Astrocyte (in vitro differentiated cells and primary cell): ENCODE measurements around the gene FOXL1. TPM values are rescaled to one million over a fixed set of nuclear protein-coding genes. Genes with fewer than 3 reads are reported as not detected.

ENCODE experiments used
- DNase-seq: peaks from one replicate; pipeline ENCODE4 v3.0.0-alpha.2; 2010; ENCODE audit warnings: low read depth
- FAIRE-seq: peaks from 2 replicates; lab custom pipeline; 2011; peaks lifted over from hg19 to GRCh38; lab: Jason Lieb, UNC
- H2AFZ ChIP-seq: 2 replicates; pipeline ENCODE4 v1.6.0; 2012; ENCODE audit warnings: low read depth, low read length, inconsistent platforms
- H3K27ac ChIP-seq: 2 replicates; pipeline ENCODE4 v1.5.1; 2011; ENCODE audit warnings: low read depth, low read length, inconsistent platforms
- H3K27me3 ChIP-seq: 2 replicates; pipeline ENCODE4 v1.6.0; 2011; ENCODE audit warnings: low read length, inconsistent platforms; ENCODE audit not compliant: insufficient read depth
- H3K36me3 ChIP-seq: 2 replicates; pipeline ENCODE4 v1.5.1; 2011; ENCODE audit warnings: low read length, inconsistent platforms; ENCODE audit not compliant: insufficient read depth
- H3K4me1 ChIP-seq: 2 replicates; pipeline ENCODE4 v1.5.1; 2011; ENCODE audit warnings: low read length, inconsistent platforms; ENCODE audit not compliant: insufficient read depth
- H3K4me2 ChIP-seq: 2 replicates; pipeline ENCODE4 v1.6.0; 2012; ENCODE audit warnings: low read length, inconsistent platforms
- H3K4me3 ChIP-seq: 2 replicates; pipeline ENCODE4 v1.5.1; 2011; ENCODE audit warnings: low read depth, mild to moderate bottlenecking, low read length, inconsistent platforms; ENCODE audit not compliant: insufficient read depth
- H3K79me2 ChIP-seq: 2 replicates; pipeline ENCODE4 v1.6.0; 2012; ENCODE audit warnings: mild to moderate bottlenecking, low read length, inconsistent platforms; ENCODE audit not compliant: insufficient read depth
- H3K9ac ChIP-seq: 2 replicates; pipeline ENCODE4 v1.6.0; 2012; ENCODE audit warnings: mild to moderate bottlenecking, low read length, inconsistent platforms
- H3K9me3 ChIP-seq: 2 replicates; pipeline ENCODE4 v1.5.1; 2012; ENCODE audit warnings: low read depth, mild to moderate bottlenecking, low read length, inconsistent platforms; ENCODE audit not compliant: insufficient read depth
- H4K20me1 ChIP-seq: 2 replicates; pipeline ENCODE4 v1.6.0; 2012; ENCODE audit warnings: low read length, inconsistent platforms; ENCODE audit not compliant: insufficient read depth
- H3K27ac Mint-ChIP-seq: one replicate; pipeline ENCODE4 v1.8.0; 2021; ENCODE audit warnings: mild to moderate bottlenecking, mixed read lengths; ENCODE audit not compliant: unreplicated experiment
- H3K27me3 Mint-ChIP-seq: one replicate; pipeline ENCODE4 v1.8.0; 2021; ENCODE audit warnings: low read depth, mixed read lengths; ENCODE audit not compliant: unreplicated experiment
- H3K36me3 Mint-ChIP-seq: one replicate; pipeline ENCODE4 v1.8.0; 2021; ENCODE audit warnings: low read depth, mixed read lengths; ENCODE audit not compliant: unreplicated experiment
- H3K4me1 Mint-ChIP-seq: one replicate; pipeline ENCODE4 v1.8.0; 2021; ENCODE audit warnings: low read depth, mixed read lengths; ENCODE audit not compliant: unreplicated experiment
- H3K4me3 Mint-ChIP-seq: one replicate; pipeline ENCODE4 v1.8.0; 2021; ENCODE audit warnings: mild to moderate bottlenecking, moderate library complexity, mixed read lengths; ENCODE audit not compliant: unreplicated experiment
- H3K9me3 Mint-ChIP-seq: one replicate; pipeline ENCODE4 v1.8.0; 2021; ENCODE audit warnings: mild to moderate bottlenecking, mixed read lengths; ENCODE audit not compliant: unreplicated experiment
- EZH2 ChIP-seq: IDR thresholded peaks from 2 replicates; pipeline ENCODE4 v1.6.1; 2012; ENCODE audit warnings: mild to moderate bottlenecking, low read length, inconsistent platforms; ENCODE audit not compliant: insufficient read depth
- total RNA-seq: library from RNA; stranded (reverse); gene quantifications from 2 replicates; pipeline ENCODE4 v1.2.1, GENCODE V29; 2021
- TF ChIP-seq, protein P1 (sequence below): IDR thresholded peaks from 2 replicates; pipeline ENCODE4 v1.5.1; 2011; ENCODE audit warnings: low read depth, mild to moderate bottlenecking, inconsistent platforms, low read length, moderate library complexity; ENCODE audit not compliant: insufficient read depth

FOXL1 gene
- total RNA-seq, 1 donor from 2014 or later = 6.1 TPM

DNA sequence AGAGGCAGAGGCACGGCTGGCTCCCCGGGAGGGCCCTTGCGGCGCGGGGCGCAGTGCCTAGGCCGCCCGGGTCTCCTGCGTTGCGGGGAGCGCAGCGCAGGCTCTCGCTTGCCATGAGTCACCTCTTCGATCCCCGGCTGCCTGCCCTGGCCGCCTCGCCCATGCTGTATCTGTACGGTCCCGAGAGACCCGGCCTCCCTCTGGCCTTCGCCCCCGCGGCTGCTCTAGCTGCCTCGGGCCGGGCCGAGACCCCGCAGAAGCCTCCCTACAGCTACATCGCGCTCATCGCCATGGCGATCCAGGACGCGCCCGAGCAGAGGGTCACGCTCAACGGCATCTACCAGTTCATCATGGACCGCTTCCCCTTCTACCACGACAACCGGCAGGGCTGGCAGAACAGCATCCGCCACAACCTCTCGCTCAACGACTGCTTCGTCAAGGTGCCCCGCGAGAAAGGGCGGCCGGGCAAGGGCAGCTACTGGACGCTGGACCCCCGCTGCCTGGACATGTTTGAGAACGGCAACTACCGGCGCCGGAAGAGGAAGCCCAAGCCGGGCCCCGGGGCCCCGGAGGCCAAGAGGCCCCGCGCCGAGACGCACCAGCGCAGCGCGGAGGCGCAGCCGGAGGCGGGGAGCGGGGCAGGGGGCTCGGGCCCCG, 390 bp downstream of the FOXL1 start:
- DNase-seq = no peak
- H3K27me3 Mint-ChIP-seq = peaks cover 11% of the 10 kb centered on the region
- TF ChIP-seq EZH2 = no peak
- TF ChIP-seq, protein P1, sequence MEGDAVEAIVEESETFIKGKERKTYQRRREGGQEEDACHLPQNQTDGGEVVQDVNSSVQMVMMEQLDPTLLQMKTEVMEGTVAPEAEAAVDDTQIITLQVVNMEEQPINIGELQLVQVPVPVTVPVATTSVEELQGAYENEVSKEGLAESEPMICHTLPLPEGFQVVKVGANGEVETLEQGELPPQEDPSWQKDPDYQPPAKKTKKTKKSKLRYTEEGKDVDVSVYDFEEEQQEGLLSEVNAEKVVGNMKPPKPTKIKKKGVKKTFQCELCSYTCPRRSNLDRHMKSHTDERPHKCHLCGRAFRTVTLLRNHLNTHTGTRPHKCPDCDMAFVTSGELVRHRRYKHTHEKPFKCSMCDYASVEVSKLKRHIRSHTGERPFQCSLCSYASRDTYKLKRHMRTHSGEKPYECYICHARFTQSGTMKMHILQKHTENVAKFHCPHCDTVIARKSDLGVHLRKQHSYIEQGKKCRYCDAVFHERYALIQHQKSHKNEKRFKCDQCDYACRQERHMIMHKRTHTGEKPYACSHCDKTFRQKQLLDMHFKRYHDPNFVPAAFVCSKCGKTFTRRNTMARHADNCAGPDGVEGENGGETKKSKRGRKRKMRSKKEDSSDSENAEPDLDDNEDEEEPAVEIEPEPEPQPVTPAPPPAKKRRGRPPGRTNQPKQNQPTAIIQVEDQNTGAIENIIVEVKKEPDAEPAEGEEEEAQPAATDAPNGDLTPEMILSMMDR = no peak
- Histone ChIP-seq H2AFZ (no peak overlapping the region), H4K20me1 (peaks cover 10% of the 10 kb centered on the region), H3K4me1 (peaks cover 65% of the 10 kb centered on the region), H3K27me3 (no peaks in the 10 kb centered on the region), H3K9ac (peak overlapping the region; percentile 95), H3K4me3 (peak overlapping the region; percentile 73), H3K4me2 (peak overlapping the region; percentile 90), H3K9me3 (no peaks in the 10 kb centered on the region), H3K79me2 (peaks cover 89% of the 10 kb centered on the region), H3K36me3 (peaks cover 4% of the 10 kb centered on the region), H3K27ac (peak overlapping the region; percentile 94)
- peaks cover 2% of the 10 kb centered on the region for H3K36me3 Mint-ChIP-seq
- H3K9me3 Mint-ChIP-seq = peaks cover 3% of the 10 kb centered on the region
- H3K4me1 Mint-ChIP-seq = peaks cover 48% of the 10 kb centered on the region
- peak overlapping the region; percentile 80 for H3K4me3 Mint-ChIP-seq
- H3K27ac Mint-ChIP-seq = peak overlapping the region; percentile 81
- no peak for FAIRE-seq

DNA sequence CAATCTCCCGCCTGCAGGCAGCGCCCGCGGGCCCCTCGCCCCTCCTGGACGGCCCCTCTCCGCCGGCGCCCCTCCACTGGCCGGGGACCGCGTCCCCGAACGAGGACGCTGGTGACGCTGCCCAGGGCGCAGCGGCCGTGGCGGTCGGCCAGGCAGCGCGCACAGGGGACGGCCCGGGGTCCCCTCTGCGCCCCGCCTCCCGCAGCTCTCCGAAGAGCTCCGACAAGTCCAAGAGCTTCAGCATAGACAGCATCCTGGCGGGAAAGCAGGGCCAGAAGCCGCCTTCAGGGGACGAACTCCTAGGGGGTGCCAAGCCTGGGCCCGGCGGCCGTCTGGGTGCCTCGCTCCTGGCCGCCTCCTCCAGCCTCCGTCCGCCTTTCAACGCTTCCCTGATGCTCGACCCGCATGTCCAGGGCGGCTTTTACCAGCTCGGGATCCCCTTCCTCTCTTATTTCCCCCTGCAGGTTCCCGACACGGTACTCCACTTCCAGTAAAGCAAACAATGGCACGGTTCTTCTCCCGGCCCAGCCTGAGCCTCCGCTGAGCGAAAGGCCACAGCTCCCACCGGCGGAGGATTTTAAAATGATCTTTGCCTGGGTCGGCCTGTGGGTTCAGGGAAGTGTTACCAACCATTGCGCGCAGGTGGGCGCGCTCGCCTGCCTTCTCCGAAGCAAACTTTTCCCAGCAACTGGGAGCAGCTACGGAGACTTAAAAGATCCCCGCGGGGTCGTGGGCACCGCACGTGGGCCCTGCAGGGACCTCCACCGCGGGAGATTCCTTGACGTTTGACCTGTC, 1.1 kb downstream of the FOXL1 start:
- H3K27ac ChIP-seq = peak overlapping the region; percentile 94
- H3K27me3 ChIP-seq = no peaks in the 10 kb centered on the region
- peaks cover 42% of the 10 kb centered on the region for H3K4me1 Mint-ChIP-seq

More for the DNA sequence above, 1.1 kb downstream of the FOXL1 start:
- Histone ChIP-seq H3K4me1 (peaks cover 65% of the 10 kb centered on the region), H3K9me3 (no peaks in the 10 kb centered on the region), H2AFZ (no peak overlapping the region), H3K79me2 (peaks cover 87% of the 10 kb centered on the region), H3K9ac (peak overlapping the region; percentile 95), H3K36me3 (no peaks in the 10 kb centered on the region), H3K4me3 (peak overlapping the region; percentile 73), H3K4me2 (peak overlapping the region; percentile 90), H4K20me1 (peaks cover 3% of the 10 kb centered on the region)
- H3K27ac Mint-ChIP-seq = peak overlapping the region; percentile 95
- H3K36me3 Mint-ChIP-seq = peaks cover 2% of the 10 kb centered on the region
- peaks cover 9% of the 10 kb centered on the region for H3K27me3 Mint-ChIP-seq
- DNase-seq = no peak
- H3K9me3 Mint-ChIP-seq = peaks cover 3% of the 10 kb centered on the region
- no peak for FAIRE-seq
- peak overlapping the region; percentile 86 for H3K4me3 Mint-ChIP-seq
- TF ChIP-seq EZH2 = no peak
- TF ChIP-seq, protein P1 = no peak
